NOMO-1 treated with dmso at 0.1 percent for 144 hours (cell line): ENCODE results near the gene CYGB.

Experiments used
- DNase-seq: peaks from one replicate; lab custom pipeline; 2025; ENCODE audit not compliant: unreplicated experiment; lab: John Stamatoyannopoulos, UW

CYGB gene

DNA sequence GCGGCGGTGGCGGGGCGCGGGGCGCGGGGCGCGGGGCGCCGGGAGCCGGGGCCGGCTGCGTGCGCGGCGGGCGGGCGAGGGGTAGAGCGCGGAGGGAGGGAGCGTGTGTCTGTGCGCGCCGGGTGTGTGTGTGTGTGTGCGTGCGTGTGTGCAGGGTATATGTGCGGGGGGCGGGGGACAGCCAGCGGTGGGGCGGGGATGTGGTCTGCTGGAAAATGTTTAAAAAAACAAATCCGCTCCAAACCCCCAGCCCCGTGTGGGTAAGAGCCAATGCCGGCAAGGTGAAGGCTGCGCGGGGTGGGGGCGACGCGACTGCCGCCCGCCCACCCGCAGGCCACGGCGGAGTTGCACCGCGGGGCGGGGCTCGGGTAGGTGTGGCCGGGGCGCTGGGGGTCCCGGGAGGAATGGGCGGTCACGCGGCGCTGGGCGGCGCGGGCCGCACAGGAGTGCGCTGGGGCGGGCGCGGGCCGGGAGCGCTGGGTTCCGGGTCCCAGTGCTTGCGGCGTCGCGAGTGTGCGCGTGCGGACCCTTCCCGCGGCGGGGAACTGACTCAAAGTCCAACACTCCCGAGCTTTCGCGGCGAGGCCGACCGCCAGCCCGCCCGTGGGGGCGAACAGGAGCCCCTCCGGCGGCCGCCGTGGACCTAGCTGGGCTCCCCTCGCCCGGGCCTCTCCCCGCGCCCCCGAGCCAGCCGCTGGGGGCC lies at the start of gene CYGB:
TSS of gene CYGB (minus strand) at position 132 of the 703 bp plus-strand sequence. CDS start 167 bp downstream, outside the sequence.
- DNase-seq, result no peak

DNA sequence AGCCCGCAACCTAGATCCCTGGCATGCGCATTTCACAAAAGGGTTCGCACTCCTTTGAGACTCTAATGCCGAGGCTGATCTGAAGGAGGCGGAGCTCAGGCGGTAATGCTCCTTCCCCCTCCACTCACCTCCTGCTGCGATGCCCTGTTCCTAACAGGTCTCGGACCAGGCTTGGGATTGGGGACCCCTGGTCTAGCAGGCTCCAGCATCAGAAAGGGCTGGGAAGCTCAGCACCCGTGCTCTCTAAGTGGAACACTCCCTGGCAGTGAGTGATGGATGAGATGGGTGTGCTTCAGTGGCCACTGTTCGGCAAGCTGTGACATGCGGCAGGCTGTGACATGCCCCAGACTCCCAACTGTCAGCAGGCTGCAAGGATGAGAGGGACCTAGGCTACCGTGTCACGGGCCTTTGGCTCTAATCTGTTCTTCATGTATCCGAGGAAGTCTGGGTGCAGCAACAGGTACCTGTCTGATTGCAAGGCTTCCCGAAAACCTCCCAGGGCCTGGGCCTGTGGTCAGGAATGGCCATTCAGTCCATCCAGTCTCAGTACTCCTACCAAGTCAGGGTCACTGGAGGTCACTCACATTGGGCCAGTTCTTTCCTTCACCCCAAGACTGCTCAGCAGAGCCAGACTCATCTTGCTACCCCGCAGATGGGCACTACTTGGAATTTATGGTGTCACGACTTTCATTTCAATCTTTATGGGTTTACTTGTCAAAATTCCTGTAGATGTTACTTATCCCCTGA lies 49.4 kb upstream of the CYGB start:
- DNase-seq, result peak; percentile 11

DNA sequence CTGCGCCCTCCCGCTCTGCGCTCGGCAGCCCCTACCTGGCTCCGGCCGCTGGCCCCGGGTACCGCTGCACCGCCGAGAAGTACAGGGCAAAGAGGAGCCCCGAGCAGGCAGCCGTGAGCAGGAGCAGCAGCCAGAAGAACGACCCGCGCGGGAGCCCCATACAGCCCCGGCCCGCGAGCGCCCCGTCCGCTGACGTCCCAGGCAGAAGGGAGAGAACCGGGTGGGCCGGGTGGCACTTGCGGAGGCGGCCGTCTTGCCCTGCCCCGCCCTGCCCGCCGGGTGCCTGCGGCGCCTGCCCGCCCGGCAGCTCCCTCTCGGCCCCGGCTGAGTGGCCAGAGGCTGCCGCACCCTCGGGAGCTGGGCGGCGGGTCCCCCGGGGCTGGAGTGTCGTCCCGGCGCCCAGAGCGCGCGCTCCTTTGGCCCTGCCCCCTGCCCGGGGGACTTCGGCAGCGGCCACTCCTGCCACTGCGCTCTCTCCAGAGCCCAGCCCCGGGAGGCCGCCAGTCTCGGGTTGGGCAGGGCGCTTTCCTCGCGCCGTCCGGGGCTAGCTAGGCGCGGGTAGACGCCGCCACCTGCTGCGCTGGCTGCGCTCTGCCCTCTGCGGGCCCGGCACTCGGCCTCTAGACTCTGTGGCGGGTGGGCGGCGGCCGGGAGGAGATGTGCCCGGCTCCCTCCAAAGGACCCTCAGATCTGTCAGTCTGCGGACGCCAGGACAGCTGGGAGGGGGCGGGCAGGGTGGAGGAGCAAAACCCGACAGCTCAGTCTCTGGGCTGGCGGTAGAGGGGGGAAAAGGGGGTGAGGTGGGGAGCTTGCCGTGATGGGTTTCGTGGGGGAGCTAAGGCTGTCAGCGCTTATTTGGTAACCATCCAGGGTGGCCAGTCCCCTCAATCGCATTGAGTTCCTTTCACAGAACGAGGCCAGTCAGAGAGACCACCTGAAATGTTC lies 48.4 kb upstream of the CYGB start, which contains the start of gene ST6GALNAC2:
TSS of gene ST6GALNAC2 (minus strand) at position 212 of the 945 bp plus-strand sequence. CDS start at position 160, 52 bp downstream.
- DNase-seq, result peak; percentile 72

DNA sequence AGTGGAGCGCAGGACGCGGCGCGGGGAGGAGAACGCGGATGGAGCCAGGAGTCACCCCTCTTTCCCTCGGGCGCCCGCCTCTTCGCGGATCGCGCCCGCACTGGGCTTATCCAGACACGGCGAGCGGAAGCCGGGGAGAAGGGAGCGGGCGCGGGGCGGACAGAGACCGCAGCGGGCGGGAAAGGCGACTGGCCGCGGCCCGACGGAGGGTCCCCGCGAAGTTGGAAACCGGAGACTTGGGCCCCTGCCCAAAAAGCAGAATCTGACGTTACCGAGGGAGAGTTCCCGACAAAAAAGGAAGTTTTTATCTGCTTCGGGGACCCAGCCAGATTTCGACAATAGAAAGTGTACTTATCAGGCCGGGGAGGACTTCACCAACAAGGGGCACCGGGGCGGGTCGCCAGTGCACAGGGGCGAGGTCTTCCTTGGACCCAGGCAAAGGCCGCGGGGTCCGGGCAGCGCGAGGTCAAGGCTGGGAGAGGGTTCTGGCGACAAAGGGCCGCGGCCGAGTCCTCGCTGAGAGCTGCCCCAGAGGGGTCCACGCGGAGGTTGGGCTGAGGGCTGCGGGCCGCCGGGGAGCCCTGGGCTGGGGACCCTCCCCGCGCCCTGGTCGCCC lies 47.6 kb upstream of the CYGB start:
- no peak for DNase-seq

DNA sequence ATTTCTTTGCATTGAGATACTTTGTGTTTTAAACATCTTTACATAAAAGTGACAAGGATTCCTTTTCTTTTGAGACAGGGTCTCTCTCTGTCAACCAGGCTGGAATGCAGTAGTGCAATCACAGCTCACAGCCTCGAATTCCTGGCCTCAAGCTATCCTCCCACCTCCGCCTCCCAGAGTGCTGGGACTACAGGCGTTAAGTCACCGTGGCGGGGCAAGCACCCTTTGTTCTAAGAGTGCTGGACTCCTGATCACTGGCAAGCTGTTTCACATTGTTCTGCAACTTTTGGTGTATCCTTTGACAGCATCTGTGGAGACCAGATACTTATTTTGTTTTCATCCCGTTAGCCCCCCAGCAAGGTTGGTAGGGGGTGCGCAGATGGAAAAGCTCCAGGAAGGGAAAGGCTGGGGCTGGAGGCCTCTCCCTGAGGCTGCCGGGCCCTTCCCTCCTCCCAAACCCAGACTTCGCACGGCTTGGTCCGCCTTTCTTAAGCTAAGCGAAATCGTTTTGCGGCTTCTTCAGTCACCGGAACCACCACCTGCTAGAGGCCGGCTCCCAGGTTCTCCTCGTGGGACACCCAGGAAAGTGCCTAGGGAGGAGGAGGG lies 47.0 kb upstream of the CYGB start:
- DNase-seq, result no peak

DNA sequence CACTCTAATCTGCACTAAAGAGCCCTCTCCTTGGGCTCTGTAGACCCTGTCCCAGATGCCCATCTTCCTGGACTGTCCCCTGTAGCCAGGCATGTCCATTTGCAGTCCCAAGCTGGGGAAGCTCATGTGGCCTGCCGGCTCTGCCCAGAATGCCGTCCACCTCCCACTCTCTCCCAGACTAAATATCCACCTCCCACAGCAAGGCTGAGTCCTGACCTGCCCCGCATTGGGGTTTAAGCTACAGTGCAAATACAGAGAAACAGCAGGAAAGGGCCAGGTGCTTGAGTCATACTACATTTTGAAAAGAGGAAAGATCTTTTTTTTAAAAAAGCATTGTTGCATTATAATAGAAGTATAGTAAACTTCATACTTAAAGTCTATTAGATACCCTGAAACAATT lies 45.2 kb upstream of the CYGB start:
- no peak for DNase-seq

DNA sequence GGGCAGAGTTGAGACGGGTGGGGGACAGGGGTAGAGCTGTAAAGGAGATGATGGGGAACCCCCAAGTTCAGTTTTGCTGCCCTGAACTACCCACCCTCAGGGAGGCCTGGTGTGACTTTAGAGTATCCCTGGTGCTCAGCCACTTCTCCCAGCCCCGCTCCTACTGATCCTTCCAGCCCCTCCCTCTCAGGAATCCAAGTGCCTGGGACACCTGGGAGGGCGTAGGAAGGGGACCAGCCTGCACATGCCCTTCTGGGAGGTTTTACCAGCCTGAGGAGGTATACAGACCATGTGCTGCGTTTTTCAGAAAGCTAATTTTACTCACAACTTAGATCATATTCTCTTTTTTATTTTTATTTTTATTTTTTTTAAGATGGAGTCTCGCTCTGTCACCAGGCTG lies 44.0 kb upstream of the CYGB start:
- DNase-seq, result no peak

DNA sequence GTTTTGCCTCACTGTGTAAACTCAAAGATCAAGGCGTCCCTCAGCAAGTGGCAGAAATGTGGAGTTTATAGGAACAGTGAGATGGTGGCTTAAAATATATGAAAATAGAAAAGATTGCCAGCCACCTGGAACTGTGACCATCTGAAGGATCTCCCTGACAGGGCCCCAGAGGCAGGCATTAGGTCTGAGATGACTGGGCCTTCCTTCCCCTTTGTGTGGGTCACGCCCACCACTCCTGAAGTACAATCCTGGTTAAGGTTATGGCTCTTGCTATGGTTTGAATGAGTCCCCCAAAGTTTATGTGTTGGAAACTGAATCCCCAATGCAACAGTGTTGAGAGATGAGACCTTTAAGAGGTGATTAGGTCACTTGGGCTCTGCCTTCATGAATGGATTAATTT lies 41.8 kb upstream of the CYGB start:
- DNase-seq, result peak; percentile 47

DNA sequence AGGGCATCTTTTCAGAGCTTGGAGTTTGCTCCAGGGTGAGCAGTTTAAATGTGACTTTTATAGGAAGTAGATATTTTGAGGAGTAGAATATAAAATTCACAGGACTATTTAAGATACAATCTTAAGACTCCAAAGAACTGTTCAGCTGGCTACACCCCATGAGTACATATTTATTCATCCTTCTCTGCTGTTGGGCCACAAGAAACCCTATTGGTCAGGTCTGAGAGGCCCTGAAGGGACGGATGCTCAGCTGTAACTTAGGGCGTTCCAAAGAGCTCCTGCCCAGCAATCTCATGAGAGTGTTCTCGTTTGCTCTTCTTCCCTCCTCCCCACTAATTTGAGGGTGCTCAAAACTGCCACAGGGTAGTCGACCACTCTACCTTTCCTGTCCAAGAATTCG lies 40.9 kb upstream of the CYGB start:
- no peak for DNase-seq

DNA sequence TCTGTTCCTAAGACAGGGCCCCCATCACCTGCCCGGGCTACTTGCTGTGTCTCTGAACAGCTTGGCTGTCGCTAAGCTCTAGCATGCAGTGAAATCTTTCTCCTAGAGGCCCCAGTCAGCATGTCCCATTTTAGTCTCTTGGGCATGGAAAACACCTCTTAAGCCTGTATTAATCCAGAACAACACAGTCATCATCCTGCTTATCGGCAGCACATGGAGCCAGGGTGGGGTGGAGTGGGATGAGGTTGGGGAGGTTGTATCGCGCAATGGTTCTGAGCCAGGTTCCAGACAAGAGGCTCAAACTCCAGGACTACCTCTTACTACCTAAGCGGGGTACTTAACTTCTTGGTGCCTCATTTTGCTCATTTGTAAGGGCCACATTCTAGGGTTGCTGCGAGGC lies 40.4 kb upstream of the CYGB start:
- DNase-seq, result no peak

DNA sequence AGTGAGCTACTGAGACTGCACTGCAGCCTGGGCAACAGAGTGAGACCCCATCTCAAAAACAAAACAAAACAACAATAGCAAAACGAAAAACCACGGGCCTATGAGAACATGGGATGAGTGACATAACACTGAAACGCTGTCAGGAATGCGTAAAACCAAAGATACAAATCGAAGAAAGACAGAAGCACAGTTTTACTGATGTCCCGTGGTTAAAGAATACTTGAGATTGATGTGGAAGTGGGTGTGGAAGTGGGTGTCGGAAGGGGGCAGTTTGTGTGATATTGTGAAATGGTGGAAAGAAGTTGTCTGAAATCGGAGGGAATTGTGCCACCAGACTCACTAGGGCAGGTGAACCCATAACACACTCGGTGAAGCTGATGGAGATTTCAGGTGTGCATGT lies 38.7 kb upstream of the CYGB start:
- DNase-seq, result no peak

DNA sequence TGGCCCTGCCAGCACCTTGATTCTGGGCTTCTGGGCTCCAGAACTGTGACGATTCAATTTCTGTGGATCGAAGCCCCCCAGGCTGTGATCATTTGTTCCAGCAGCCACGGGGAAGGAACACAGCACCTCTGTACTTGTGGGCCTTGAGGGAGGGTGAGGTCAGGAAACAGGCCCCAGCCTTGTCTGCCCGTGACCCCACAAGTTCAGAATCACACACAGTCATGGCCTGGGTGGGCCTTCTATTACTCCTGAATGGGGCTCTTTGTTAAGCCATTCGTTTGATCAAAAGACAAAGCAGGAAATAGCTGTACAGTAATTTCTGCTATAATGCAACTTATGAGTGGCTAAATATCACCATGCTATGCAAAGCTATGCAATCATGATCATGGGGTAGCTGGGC lies 38.1 kb upstream of the CYGB start:
- no peak for DNase-seq

DNA sequence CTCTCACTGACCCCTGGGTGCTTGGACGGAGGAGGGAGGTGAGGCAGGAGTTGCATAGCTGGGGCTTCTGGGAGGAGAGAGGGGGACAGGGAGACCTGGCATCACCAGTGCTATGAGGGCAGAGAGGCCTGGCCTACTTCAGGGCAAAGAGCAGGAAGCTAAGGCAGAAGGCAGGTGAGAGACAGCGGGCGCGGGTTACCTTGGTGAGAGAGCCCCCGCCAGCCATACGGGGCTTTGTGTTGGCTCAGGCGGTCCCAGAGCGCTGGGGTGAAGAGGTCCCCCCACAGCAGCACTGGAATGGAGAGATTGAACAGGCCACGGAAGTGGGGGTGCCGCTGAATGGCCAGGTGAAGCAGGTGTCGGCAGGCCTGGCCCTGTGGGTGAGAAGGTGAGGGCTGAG lies 36.7 kb upstream of the CYGB start:
- no peak for DNase-seq

DNA sequence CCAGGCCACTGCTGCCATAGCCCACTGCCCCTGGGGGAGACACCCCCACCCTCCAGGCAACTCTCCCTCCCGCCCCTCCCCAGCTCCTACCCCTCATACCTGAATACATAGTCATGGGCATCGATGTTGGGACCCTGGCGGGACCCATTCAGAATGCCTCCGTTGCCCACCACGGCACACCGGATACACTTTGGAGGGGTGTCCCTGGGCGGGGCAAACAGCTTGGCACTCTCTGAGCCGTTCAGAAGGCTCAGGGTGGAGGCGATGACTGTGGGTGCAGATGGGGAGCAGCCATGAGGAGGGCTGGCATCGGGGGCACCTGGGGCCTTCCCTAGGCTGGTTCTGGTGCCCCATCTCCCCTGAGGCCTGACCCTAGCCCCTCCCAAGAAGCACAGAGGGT lies 35.6 kb upstream of the CYGB start:
- no peak for DNase-seq

DNA sequence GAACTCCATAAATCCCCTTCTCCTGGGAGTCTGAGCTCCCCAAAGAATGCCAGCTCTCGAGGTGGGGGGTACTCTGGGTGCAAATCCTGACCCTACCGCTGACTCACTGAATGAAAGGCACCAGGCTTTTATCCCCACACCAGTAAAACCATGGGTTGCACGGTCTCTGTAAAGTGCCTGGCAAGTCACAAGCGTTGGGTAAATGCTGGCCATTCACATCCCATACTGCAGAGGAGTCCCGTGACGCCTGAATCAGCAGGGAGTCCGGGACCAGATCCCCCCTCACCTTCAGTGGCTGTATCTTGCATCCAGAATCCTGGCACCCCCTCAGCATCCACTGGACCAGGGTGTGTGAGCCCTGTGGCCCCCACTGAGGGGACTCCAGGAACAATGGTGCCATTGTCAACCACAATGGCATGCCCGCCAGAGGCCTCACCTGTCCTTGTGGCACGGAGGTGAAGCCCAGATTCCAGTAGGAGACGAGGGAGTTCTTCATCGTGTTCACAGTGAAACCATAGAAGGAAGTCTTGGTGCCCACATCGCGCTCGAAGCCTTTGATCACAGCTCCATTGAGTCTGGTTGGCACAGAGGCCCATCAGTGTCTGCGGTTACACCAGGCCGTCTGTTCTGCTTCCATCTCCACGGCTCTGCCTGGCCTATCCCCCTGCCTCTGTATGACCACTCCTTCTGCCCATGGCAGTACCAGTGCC lies 34.8 kb upstream of the CYGB start:
- DNase-seq, result no peak

DNA sequence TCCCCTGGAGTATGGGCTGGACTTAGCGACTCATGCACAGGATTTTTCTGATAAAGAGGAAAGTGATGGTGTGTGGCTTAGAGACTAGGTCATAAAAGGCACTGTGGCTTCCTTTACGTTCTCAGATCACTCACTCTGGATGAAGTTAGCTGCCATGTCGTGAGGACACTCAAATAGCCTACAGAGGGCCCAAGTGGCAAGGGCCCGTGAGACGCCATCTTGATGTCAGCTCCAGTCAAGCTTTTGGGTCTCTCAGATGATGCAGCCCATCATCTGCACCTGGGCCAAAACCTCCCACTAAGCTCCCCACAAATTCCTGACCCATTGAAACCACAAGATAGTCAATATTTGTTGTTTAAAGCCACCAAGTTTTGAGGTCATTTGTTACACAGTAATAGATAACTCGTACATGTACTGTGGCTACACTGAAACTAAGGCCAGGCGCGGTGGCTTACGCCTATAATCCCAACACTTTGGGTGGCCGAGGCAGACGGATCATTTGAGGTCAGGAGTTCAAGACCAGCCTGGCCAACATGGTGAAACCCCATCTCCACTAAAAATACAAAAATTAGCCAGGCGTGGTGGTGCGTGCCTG lies 33.5 kb upstream of the CYGB start:
- no peak for DNase-seq

DNA sequence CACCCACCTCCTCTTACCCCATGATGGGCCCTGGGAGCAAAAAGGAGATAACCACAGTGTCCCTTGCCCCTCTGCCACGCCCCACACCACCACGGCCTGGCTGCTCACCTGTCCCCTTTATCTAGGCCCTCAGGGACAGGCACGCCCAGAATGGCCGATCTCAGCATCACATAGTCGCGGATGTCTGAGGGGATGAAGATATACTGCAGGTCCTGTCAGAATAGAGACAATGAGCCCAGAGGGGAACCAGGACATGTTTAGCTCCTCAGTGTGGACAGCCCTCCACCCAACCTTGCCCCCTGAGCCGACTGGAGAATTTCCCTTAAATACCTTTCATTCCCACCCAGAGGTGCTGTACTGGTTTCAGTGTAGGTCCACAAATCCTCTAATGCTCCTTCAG lies 32.9 kb upstream of the CYGB start:
- no peak for DNase-seq

DNA sequence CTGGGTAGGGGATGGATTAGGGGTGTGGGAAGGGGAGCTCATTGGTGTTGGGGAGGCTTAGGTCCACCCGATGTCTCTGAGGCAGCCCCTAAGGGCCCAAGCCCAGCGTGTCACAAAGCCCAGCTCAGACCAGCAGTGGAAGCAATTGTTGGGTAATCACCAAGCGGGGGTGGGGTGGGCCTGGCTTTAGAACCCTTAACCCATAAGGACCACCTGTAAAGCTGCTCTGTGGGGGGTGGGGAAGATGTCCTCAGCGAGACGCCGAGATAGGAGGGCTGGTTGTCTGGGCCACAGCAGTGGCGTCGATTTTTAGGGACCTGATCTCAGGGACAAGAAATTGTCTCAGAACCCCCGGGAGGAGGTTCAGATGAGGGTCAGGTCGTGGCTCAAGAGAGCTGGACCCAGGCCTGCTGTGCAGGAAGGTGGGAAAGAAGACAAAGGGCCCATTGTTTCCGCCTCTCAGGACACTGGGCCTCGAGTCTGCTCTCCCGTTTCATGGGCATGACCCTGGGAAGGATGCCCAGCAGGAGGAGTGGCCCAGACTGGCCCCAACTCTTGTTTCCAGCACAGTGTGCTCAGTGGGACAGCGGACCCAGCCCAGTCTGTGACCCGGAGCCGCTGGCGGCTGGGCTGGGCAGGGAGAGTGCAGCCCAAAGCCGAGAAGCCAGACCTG lies 32.2 kb upstream of the CYGB start:
- no peak for DNase-seq

DNA sequence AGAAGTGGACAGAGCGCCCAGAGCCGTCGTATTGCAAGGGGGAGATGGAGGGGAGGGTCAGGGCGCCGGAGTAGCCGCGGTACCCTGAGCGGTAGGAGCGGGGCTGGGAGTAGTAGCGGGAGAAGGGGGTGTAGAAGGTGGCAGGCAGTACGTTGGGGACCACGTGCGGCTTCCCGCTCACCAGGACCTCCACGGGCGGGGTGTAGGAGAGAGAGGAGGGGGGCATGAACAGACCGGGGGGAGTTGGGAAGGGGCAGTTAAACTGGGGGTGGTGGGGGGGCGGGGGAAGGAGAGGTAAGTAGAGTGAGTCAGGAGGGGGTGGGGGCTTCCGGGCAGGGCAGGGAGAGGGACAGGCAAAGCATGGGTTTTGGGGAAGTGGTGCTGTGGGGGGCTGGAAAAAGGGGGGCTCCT lies 31.3 kb upstream of the CYGB start:
- DNase-seq, result no peak
